Stomach (tissue), 9 donors: Measurements from ENCODE around the gene MYO3B. TPM values are rescaled to one million over a fixed set of nuclear protein-coding genes. Genes with fewer than 3 reads are reported as not detected.

Experiments used
- DNase-seq, 2 donors: peaks; one replicate each; pipeline versions ENCODE4 v3.0.0 to v3.0.0-alpha.2; 2013 to 2019
- H3K27ac ChIP-seq, 5 donors: fragments of 200-600 bp in 4 of 5; sonication (generic) in 4 of 5; one replicate each; pipeline ENCODE4 v1.5.1; 2013 to 2019; ENCODE audit warnings: mild to moderate bottlenecking in 1 of 5, moderate library complexity in 1 of 5
- H3K27me3 ChIP-seq, 3 donors: fragments of 200-600 bp; sonication (generic); one replicate each; pipeline ENCODE4 v1.5.1; 2017 to 2019; ENCODE audit warnings: mixed run types in 1 of 3
- H3K36me3 ChIP-seq, 4 donors: fragments of 200-600 bp; sonication (generic); 1 replicate in 3 of 4; 2 replicates in 1 of 4; pipeline ENCODE4 v1.5.1; 2016 to 2019
- H3K4me1 ChIP-seq, 4 donors: fragments of 200-600 bp; sonication (generic); one replicate each; pipeline ENCODE4 v1.5.1; 2016 to 2019
- H3K4me3 ChIP-seq, 4 donors: fragments of 200-600 bp; sonication (generic) in 3 of 4; one replicate each; pipeline ENCODE4 v1.5.1; 2016 to 2019; ENCODE audit warnings: mild to moderate bottlenecking in 1 of 4
- H3K9me3 ChIP-seq, 4 donors: fragments of 200-600 bp; sonication (generic); one replicate each; pipeline ENCODE4 v1.5.1; 2016 to 2019
- EP300 ChIP-seq: sonication (generic); formaldehyde crosslinking; IDR thresholded peaks from one replicate; pipeline ENCODE4 v1.6.1; 2017; ENCODE audit warnings: antibody characterized with exemption
- POLR2A ChIP-seq, 4 donors: fragments of 450-650 bp; IDR thresholded peaks; one replicate each; pipeline ENCODE4 v1.6.1; 2016; ENCODE audit warnings: antibody characterized with exemption in 4 of 4, control low read depth in 2 of 4, mild to moderate bottlenecking in 1 of 4, moderate library complexity in 1 of 4
- POLR2AphosphoS5 ChIP-seq, 3 donors: sonication (generic); formaldehyde crosslinking; IDR thresholded peaks; one replicate each; pipeline ENCODE4 v1.6.1; 2016; ENCODE audit warnings: antibody characterized with exemption in 3 of 3
- WGBS, 5 donors: extraction: QIAGEN DNeasy Blood & Tissue Kit in 3 of 5; methylation state at CpG; one replicate each; pipeline versions ENCODE4 v1.1.5 to v1.1.7; 2013 to 2018; 5-methylcytosine and 5-hydroxymethylcytosine counted together
- intact Hi-C: fragments of 100-400 bp; cut with DNase I; formaldehyde crosslinking; loops from one replicate; pipeline ENCODE4 v1.15.1; 2023; ENCODE audit warnings: low total_unique reads
- polyA plus RNA-seq, 3 donors: library from polyadenylated mRNA; stranded (reverse); fragments of 200-250 nt; gene quantifications; one replicate each; pipeline ENCODE4 v1.2.3, GENCODE V29; 2013
- total RNA-seq, 5 donors: library from RNA; depleted of rRNA; stranded (reverse); fragments of >200 nt; gene quantifications; one replicate each; pipeline versions ENCODE4 v1.1.0 to v1.2.3, GENCODE V29; 2014 to 2016
- TF ChIP-seq, protein P1 (sequence below), 7 experiments: fragments of 450-650 bp in 4 of 7; fragments of 200-600 bp in 3 of 7; sonication (generic) in 3 of 7; IDR thresholded peaks; one replicate each; pipeline ENCODE4 v1.5.1; 2016 to 2019; ENCODE audit warnings: antibody characterized with exemption in 7 of 7, control low read depth in 2 of 7, mild to moderate bottlenecking in 1 of 7
- donor health status: healthy with polysubstance abuse.
- donor health status: Bipolar disorder and iron deficiency.
- donor health status: healthy.

Gene MYO3B
- total and polyA plus RNA-seq, 8 donors: 0.05 to 0.37 TPM; not detected in 6

DNA sequence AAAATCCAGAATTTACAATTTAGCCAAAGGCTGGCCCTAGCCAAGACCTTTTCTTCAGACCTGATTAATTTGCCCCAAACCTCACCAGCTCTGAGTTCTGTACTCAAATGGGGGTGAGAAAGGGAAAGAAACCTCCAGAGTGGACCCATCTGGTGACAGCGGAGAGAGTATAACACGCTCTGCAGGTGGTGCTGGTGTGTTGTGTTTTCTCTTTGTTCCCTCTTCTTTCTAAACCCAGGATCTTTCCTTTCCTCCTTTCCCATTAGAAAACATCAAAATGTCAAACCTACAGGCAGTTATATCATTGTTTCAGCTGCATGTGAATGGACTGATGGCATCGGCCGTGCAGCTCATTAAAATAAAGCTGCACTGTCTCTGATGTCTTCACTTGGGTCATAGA lies 283.9 kb downstream of the MYO3B start:
- TF ChIP-seq POLR2AphosphoS5 (IDR thresholded peaks at IDR 0.05) (no peak), EP300 (no peak), POLR2A (IDR thresholded peaks at IDR 0.05) (no peak)
- TF ChIP-seq, protein P1, sequence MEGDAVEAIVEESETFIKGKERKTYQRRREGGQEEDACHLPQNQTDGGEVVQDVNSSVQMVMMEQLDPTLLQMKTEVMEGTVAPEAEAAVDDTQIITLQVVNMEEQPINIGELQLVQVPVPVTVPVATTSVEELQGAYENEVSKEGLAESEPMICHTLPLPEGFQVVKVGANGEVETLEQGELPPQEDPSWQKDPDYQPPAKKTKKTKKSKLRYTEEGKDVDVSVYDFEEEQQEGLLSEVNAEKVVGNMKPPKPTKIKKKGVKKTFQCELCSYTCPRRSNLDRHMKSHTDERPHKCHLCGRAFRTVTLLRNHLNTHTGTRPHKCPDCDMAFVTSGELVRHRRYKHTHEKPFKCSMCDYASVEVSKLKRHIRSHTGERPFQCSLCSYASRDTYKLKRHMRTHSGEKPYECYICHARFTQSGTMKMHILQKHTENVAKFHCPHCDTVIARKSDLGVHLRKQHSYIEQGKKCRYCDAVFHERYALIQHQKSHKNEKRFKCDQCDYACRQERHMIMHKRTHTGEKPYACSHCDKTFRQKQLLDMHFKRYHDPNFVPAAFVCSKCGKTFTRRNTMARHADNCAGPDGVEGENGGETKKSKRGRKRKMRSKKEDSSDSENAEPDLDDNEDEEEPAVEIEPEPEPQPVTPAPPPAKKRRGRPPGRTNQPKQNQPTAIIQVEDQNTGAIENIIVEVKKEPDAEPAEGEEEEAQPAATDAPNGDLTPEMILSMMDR (IDR thresholded peaks at IDR 0.05): no peak
- intact Hi-C loops: no loop called here

DNA sequence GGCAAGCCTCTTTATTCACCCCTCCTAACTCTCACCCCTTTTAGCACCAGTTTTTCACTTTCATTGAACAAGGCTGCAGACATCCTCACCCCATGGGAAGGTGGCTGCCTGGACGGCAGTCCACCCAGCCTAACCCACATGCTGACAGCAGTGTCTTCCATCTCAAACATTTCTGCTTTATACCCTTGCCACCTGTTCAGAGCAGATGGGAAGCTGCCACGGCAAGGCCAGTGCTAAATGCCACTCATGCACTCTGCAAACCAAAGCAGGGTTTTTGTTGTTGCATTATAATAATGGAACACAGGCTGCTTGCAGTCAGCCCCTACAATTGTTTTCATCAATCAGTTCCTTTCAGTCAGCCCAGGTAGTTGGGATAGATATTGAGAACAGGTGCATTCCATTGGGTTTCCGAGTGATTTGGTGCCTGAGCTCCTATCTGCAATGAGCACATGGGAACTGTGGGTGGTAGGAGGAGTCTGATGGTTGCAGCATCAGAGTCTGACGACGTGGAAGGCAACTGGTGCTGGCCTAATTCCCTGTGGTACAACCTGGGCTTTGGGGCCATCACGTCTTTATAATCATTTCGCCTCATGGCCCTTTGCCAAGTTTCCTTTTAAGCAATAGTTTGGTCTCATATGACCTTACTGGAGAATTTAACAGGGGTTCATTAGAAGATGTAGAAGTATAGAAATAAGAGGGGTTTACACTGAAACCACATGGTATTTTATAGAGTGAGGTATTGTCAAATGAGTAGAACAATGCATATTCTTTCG lies 284.7 kb downstream of the MYO3B start:
- intact Hi-C loops: no loop called here
- no peaks in the 10 kb centered on the region for H3K4me1 ChIP-seq

More for the DNA sequence above, 283.9 kb downstream of the MYO3B start:
- no peaks in the 10 kb centered on the region for H3K9me3 ChIP-seq
- WGBS, 5 donors: 82 to 92% (median 85%) methylated on average over 4 of the region's 4 CpGs
- H3K4me1 ChIP-seq: no peaks in the 10 kb centered on the region
- H3K27ac ChIP-seq: no peak overlapping the region
- no peaks in the 10 kb centered on the region for H3K36me3 ChIP-seq
- H3K4me3 ChIP-seq: no peak overlapping the region
- H3K27me3 ChIP-seq: peaks cover 0 to 7% (median 0%) of the 10 kb centered on the region in 3 donors
- DNase-seq: peak in 1 of 2 donors; percentile 38

DNA sequence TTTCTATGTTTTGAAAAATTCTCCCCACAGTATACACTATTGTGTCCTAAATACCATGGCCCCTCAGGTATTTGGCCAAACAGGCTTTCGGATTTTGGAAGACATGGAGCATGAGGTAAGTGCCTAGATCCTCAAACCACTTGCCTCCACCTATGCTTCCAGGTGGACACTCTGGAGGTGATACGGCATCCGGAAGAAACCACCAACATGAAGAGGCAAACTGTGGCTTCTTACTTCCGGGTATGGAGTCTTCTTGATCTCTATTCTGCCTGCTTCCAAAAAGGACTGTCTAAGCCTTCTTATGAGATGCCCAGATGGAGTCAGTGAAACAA lies 285.2 kb downstream of the MYO3B start:
- Histone ChIP-seq H3K27ac (no peak overlapping the region), H3K9me3 (no peaks in the 10 kb centered on the region), H3K36me3 (no peaks in the 10 kb centered on the region), H3K4me1 (no peaks in the 10 kb centered on the region), H3K4me3 (no peak overlapping the region), H3K27me3 (peaks cover 0 to 7% (median 0%) of the 10 kb centered on the region in 3 donors)
- 94 to 100% (median 95%) methylated on average over 4 of the region's 4 CpGs for WGBS, 5 donors
- intact Hi-C loops: no loop called here
- DNase-seq: no peak
- TF ChIP-seq POLR2A (IDR thresholded peaks at IDR 0.05) (no peak), POLR2AphosphoS5 (IDR thresholded peaks at IDR 0.05) (no peak), EP300 (no peak)
- TF ChIP-seq, protein P1 (IDR thresholded peaks at IDR 0.05): no peak

More for the DNA sequence above, 284.7 kb downstream of the MYO3B start:
- Histone ChIP-seq H3K9me3 (no peaks in the 10 kb centered on the region), H3K36me3 (no peaks in the 10 kb centered on the region), H3K27me3 (peaks cover 0 to 7% (median 0%) of the 10 kb centered on the region in 3 donors), H3K4me3 (no peak overlapping the region), H3K27ac (no peak overlapping the region)
- WGBS, 5 donors: 54 to 68% (median 58%) methylated on average over 8 of the region's 8 CpGs
- DNase-seq: no peak
- TF ChIP-seq EP300 (no peak), POLR2A (IDR thresholded peaks at IDR 0.05) (no peak), POLR2AphosphoS5 (IDR thresholded peaks at IDR 0.05) (no peak)
- TF ChIP-seq, protein P1 (IDR thresholded peaks at IDR 0.05): no peak

DNA sequence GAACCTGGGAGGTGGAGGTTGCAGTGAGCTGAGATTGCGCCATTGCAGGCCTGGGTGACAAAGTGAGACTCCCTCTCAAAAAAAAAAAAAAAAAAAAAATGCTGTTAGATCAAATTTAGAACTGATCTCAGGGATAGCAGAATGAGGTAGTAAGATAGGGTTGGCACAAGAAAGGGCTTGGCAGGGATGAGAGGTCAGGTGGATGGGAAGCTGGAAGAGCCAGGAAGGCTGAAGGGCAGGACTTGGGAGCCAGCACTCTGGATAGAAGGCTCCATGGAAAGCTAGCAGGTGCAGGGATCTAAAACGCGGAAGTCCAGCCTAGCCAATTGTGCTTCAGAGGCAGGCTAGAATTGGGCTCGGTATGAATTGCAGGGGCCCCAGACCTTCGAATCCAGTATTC lies 286.3 kb downstream of the MYO3B start:
- TF ChIP-seq EP300 (no peak), POLR2A (IDR thresholded peaks at IDR 0.05) (no peak), POLR2AphosphoS5 (IDR thresholded peaks at IDR 0.05) (no peak)
- TF ChIP-seq, protein P1 (IDR thresholded peaks at IDR 0.05): no peak
- Histone ChIP-seq H3K4me1 (no peaks in the 10 kb centered on the region), H3K27ac (no peak overlapping the region), H3K27me3 (peaks cover 0 to 7% (median 0%) of the 10 kb centered on the region in 3 donors), H3K4me3 (no peak overlapping the region), H3K36me3 (no peaks in the 10 kb centered on the region), H3K9me3 (no peaks in the 10 kb centered on the region)
- DNase-seq: no peak
- WGBS, 5 donors: 91 to 98% (median 97%) methylated on average over 5 of the region's 5 CpGs
- intact Hi-C loops: no loop called here
